GM03348 (cell line): ENCODE measurements around the gene FNDC5.
"Not testable (repeated sequence)": the region's sequence is repeated elsewhere in the genome, so short reads cannot be mapped to it uniquely, and the experiment has no call there.

Source experiments
- DNase-seq: peaks from one replicate; pipeline ENCODE4 v3.0.0; 2012; ENCODE audit warnings: low spot score

FNDC5 gene

GRCh38 chr1:32870615-32871363, at the start of gene FNDC5:
Gene FNDC5 (minus strand): TSS chr1:32870912.
- DNase-seq, result peak; percentile 79

- DNase-seq, result peak; percentile 56
These were observed 49.4 kb upstream of the FNDC5 start for GRCh38 chr1:32919811-32920733.

GRCh38 chr1:32918179-32918578, 47.5 kb upstream of the FNDC5 start:
- DNase-seq, result no peak

GRCh38 chr1:32917521-32917920, 46.8 kb upstream of the FNDC5 start:
- DNase-seq, result no peak

GRCh38 chr1:32915766-32916706, 45.3 kb upstream of the FNDC5 start:
- DNase-seq, result no peak

- DNase-seq, result no peak
These were observed 39.6 kb upstream of the FNDC5 start for GRCh38 chr1:32910319-32910718.

GRCh38 chr1:32907435-32907834, 36.7 kb upstream of the FNDC5 start:
- peak; percentile 46 for DNase-seq

- DNase-seq, result no peak
These were observed 35.9 kb upstream of the FNDC5 start for GRCh38 chr1:32906654-32907053.

- DNase-seq, result not testable (repeated sequence)
These were observed 34.9 kb upstream of the FNDC5 start for GRCh38 chr1:32905588-32905987.

- DNase-seq, result no peak
These were observed 34.1 kb upstream of the FNDC5 start for GRCh38 chr1:32904797-32905196.

- DNase-seq, result no peak
These were observed 33.5 kb upstream of the FNDC5 start for GRCh38 chr1:32903991-32904785.

GRCh38 chr1:32902535-32902920, 31.8 kb upstream of the FNDC5 start:
- DNase-seq, result no peak

GRCh38 chr1:32901823-32902534, 31.3 kb upstream of the FNDC5 start:
- DNase-seq, result no peak

GRCh38 chr1:32900956-32901822, 30.5 kb upstream of the FNDC5 start, which contains the start of gene TMEM54:
Gene TMEM54 (minus strand): TSS chr1:32901389. CDS start chr1:32901238, 151 bp downstream.
- DNase-seq, result peak; percentile 92

GRCh38 chr1:32900371-32900955, 29.8 kb upstream of the FNDC5 start:
- DNase-seq, result no peak

GRCh38 chr1:32899586-32900296, 29.0 kb upstream of the FNDC5 start:
- DNase-seq, result no peak

GRCh38 chr1:32898958-32899357, 28.2 kb upstream of the FNDC5 start:
- no peak for DNase-seq

GRCh38 chr1:32898056-32898455, 27.3 kb upstream of the FNDC5 start:
- DNase-seq, result no peak
